HepG2 (cell line): ENCODE results near the gene RBP3. TPM values are rescaled to one million over a fixed set of nuclear protein-coding genes. Genes with fewer than 3 reads are reported as not detected.

Source experiments
- ATAC-seq: fragments of 200-7000 bp; cut with Tn5 transposase; 3 replicates; pipeline ENCODE4 v1.9.1; 2020; ENCODE audit warnings: mild to moderate bottlenecking, moderate library complexity
- BruUV-seq: library from RNA; stranded (reverse); fragments of 400-500 nt; replicated peaks from 2 replicates; lab custom pipeline; 2021; lab: Mats Ljungman, UMichigan
- CTCF ChIA-PET: fragments of 300-600 bp; formaldehyde crosslinking; extraction: SDS; loops from one replicate; lab custom pipeline; 2021; ENCODE audit warnings: low total read pairs, inconsistent platforms, low intra/inter-chr PET ratio; lab: Yijun Ruan, JAX
- POLR2A ChIA-PET: fragments of 350-600 bp; sonication (Branson Sonifier 250); formaldehyde crosslinking; loops from one replicate; lab custom pipeline; 2020; ENCODE audit warnings: antibody characterized with exemption, inconsistent platforms; lab: Yijun Ruan, JAX
- DNase-seq: peaks from one replicate; pipeline ENCODE4 v3.0.0-alpha.2; 2015; ENCODE audit warnings: low spot score
- FAIRE-seq: peaks from 3 replicates; lab custom pipeline; 2011; peaks lifted over from hg19 to GRCh38; lab: Jason Lieb, UNC
- H2AFZ ChIP-seq: one replicate; pipeline ENCODE4 v1.6.1; 2011; ENCODE audit warnings: low read length, inconsistent platforms
- H3K27ac ChIP-seq: fragments of 300-600 bp; 3 replicates; pipeline ENCODE4 v1.8.0; 2011; ENCODE audit warnings: mixed run types, mild to moderate bottlenecking, mixed read lengths, low read length, inconsistent platforms; ENCODE audit not compliant: insufficient read depth; ENCODE audit errors: extremely low read length
- H3K27me3 ChIP-seq, 2 experiments: fragments of 200-600 bp in 1 of 2; 2 replicates in 1 of 2; 3 replicates in 1 of 2; pipeline versions ENCODE4 v1.6.0 to v1.8.0; 2011; ENCODE audit warnings: low read length in 2 of 2, mild to moderate bottlenecking in 2 of 2, moderate library complexity in 2 of 2, inconsistent platforms in 1 of 2; ENCODE audit not compliant: insufficient read depth in 2 of 2, control insufficient read depth in 1 of 2
- H3K36me3 ChIP-seq, 2 experiments: fragments of 200-600 bp in 1 of 2; replicated peaks in 1 of 2; 2 replicates in 1 of 2; 3 replicates in 1 of 2; pipeline versions ENCODE4 v1.5.1 to v1.8.0; 2011; ENCODE audit warnings: low read length in 2 of 2, inconsistent platforms in 1 of 2; ENCODE audit not compliant: insufficient read depth in 2 of 2, control insufficient read depth in 1 of 2
- H3K4me1 ChIP-seq: 2 replicates; pipeline ENCODE4 v1.5.1; 2012; ENCODE audit warnings: low read length, inconsistent platforms; ENCODE audit not compliant: insufficient read depth
- H3K4me2 ChIP-seq: 2 replicates; pipeline ENCODE4 v1.6.0; 2011; ENCODE audit warnings: low read depth, low read length, inconsistent platforms
- H3K4me3 ChIP-seq, 3 experiments: fragments of 200-600 bp in 1 of 3; sonication (generic), shearing (Covaris generic) in 1 of 3; replicated peaks in 1 of 3; 2 replicates each; pipeline ENCODE4 v1.5.1; 2011 to 2016; ENCODE audit warnings: low read length in 3 of 3, inconsistent platforms in 2 of 3, low read depth in 2 of 3, mild to moderate bottlenecking in 2 of 3, control low read depth in 1 of 3, mixed read lengths in 1 of 3; ENCODE audit not compliant: insufficient read depth in 1 of 3
- H3K79me2 ChIP-seq: one replicate; pipeline ENCODE4 v1.6.1; 2011; ENCODE audit warnings: low read length, inconsistent platforms; ENCODE audit not compliant: insufficient read depth
- H3K9ac ChIP-seq: 2 replicates; pipeline ENCODE4 v1.6.0; 2011; ENCODE audit warnings: mild to moderate bottlenecking, low read depth, low read length, inconsistent platforms; ENCODE audit not compliant: insufficient read depth
- H3K9me3 ChIP-seq: 2 replicates; pipeline ENCODE4 v1.5.1; 2012; ENCODE audit warnings: mild to moderate bottlenecking, low read length
- H4K20me1 ChIP-seq: 2 replicates; pipeline ENCODE4 v1.6.0; 2011; ENCODE audit warnings: inconsistent platforms, mild to moderate bottlenecking, low read length, moderate library complexity; ENCODE audit not compliant: insufficient read depth
- ATF7-NPFF ChIP-seq: sonication (generic); formaldehyde crosslinking; IDR thresholded peaks from 2 replicates; pipeline ENCODE4 v1.8.1; 2023; ENCODE audit warnings: mild to moderate bottlenecking, low read depth, missing genetic modification reagents, moderate library complexity
- ELF3 ChIP-seq: IDR thresholded peaks from 2 replicates; pipeline ENCODE4 v1.6.1; 2016; ENCODE audit warnings: missing genetic modification reagents, missing compliant biosample characterization
- ZNF432 ChIP-seq: sonication (generic); formaldehyde crosslinking; IDR thresholded peaks from 2 replicates; pipeline ENCODE4 v1.5.0; 2020; ENCODE audit warnings: missing genetic modification reagents, mild to moderate bottlenecking, borderline replicate concordance
- ZNF530 ChIP-seq: sonication (generic); formaldehyde crosslinking; IDR thresholded peaks from 2 replicates; pipeline ENCODE4 v1.5.0; 2020; ENCODE audit warnings: low read depth, mild to moderate bottlenecking, missing genetic modification reagents
- ZNF543 ChIP-seq: sonication (generic); formaldehyde crosslinking; IDR thresholded peaks from 2 replicates; pipeline ENCODE4 v1.4.0; 2020; ENCODE audit warnings: mild to moderate bottlenecking, missing genetic modification reagents
- WGBS: methylation state at CpG from one replicate; pipeline ENCODE4 v1.1.6; 2017; ENCODE audit warnings: low lambda C conversion rate; 5-methylcytosine and 5-hydroxymethylcytosine counted together
- in situ Hi-C: cut with HindIII; loops from 2 replicates; pipeline ENCODE4 v1.10.0; 2017; ENCODE audit warnings: low pct_unique_long_range_greater_than_20kb; ENCODE audit not compliant: extremely low pct_ligation_motif_present
- intact Hi-C: fragments of 100-400 bp; cut with micrococcal nuclease; formaldehyde crosslinking; loops from one replicate; pipeline ENCODE4 v1.10.0; 2022; ENCODE audit not compliant: unreplicated experiment
- polyA plus RNA-seq, 8 experiments: library from polyadenylated mRNA; depleted of rRNA in 3 of 8; stranded (reverse) in 7 of 8; unstranded in 1 of 8; fragments of >200 nt; fragmentation: Illumina TruSeq in 4 of 8; extraction: Trizol in 4 of 8; gene quantifications; 2 replicates each; pipeline versions ENCODE4 v1.2.1 to v1.2.3, GENCODE V29; 2011 to 2016; ENCODE audit warnings: low read depth in 4 of 8, missing spikeins in 1 of 8, mixed read lengths in 1 of 8; ENCODE audit not compliant: insufficient read depth in 1 of 8
- total RNA-seq, 5 experiments: library from RNA; depleted of rRNA; stranded (reverse); fragments of >200 nt; fragmentation: Illumina TruSeq; extraction: Trizol; gene quantifications; 2 replicates each; pipeline ENCODE4 v1.2.3, GENCODE V29; 2016; ENCODE audit warnings: low read depth in 1 of 5
- TF ChIP-seq, protein P1 (sequence below): sonication (generic); formaldehyde crosslinking; IDR thresholded peaks from 2 replicates; pipeline ENCODE4 v1.4.0; 2020; ENCODE audit warnings: missing genetic modification reagents

The RBP3 gene
- total and polyA plus RNA-seq, 2 of the 13 experiments (the other 11 are each of a cell fraction or from before 2014, with no cell fraction given): not detected

GRCh38 chr10:47306387-47307210 lies 41.6 kb upstream of the RBP3 start:
- peaks cover 2 to 14% of the 10 kb centered on the region in 2 experiments; a peak in 3 of 5 replicates for H3K27me3 ChIP-seq
- no peak overlapping the region for H3K4me2 ChIP-seq
- H3K4me3 ChIP-seq: no peak overlapping the region
- DNase-seq: no peak
- no peaks in the 10 kb centered on the region for H3K9me3 ChIP-seq
- H3K36me3 ChIP-seq: no peaks in the 10 kb centered on the region
- no peaks in the 10 kb centered on the region for H4K20me1 ChIP-seq
- no peak overlapping the region for H3K9ac ChIP-seq
- FAIRE-seq: no peak
- no peak for ATAC-seq
- POLR2A ChIA-PET: no interaction called here
- no peaks in the 10 kb centered on the region for H3K4me1 ChIP-seq
- H2AFZ ChIP-seq: no peak overlapping the region
- in situ Hi-C loops: loop anchor here (10.0 kb wide), 1 partner anchor 282 kb away; no protein-coding TSS in a partner anchor
- CTCF ChIA-PET: no interaction called here
- TF ChIP-seq ATF7-NPFF (no peak), ELF3 (CRISPR knock-in tag) (no peak), ZNF432 (CRISPR knock-in tag) (no peak), ZNF543 (CRISPR knock-in tag) (no peak), ZNF530 (CRISPR knock-in tag) (no peak)
- TF ChIP-seq, protein P1, sequence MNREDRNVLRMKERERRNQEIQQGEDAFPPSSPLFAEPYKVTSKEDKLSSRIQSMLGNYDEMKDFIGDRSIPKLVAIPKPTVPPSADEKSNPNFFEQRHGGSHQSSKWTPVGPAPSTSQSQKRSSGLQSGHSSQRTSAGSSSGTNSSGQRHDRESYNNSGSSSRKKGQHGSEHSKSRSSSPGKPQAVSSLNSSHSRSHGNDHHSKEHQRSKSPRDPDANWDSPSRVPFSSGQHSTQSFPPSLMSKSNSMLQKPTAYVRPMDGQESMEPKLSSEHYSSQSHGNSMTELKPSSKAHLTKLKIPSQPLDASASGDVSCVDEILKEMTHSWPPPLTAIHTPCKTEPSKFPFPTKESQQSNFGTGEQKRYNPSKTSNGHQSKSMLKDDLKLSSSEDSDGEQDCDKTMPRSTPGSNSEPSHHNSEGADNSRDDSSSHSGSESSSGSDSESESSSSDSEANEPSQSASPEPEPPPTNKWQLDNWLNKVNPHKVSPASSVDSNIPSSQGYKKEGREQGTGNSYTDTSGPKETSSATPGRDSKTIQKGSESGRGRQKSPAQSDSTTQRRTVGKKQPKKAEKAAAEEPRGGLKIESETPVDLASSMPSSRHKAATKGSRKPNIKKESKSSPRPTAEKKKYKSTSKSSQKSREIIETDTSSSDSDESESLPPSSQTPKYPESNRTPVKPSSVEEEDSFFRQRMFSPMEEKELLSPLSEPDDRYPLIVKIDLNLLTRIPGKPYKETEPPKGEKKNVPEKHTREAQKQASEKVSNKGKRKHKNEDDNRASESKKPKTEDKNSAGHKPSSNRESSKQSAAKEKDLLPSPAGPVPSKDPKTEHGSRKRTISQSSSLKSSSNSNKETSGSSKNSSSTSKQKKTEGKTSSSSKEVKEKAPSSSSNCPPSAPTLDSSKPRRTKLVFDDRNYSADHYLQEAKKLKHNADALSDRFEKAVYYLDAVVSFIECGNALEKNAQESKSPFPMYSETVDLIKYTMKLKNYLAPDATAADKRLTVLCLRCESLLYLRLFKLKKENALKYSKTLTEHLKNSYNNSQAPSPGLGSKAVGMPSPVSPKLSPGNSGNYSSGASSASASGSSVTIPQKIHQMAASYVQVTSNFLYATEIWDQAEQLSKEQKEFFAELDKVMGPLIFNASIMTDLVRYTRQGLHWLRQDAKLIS (CRISPR knock-in tag): no peak
- intact Hi-C loops: no loop called here
- H3K79me2 ChIP-seq: no peaks in the 10 kb centered on the region
- BruUV-seq: no TSS peak
- 5% methylated on average over 10 of the region's 10 CpGs for WGBS
- H3K27ac ChIP-seq: no peak overlapping the region
